ENCODE measurements around the gene PPFIA3. TPM values are rescaled to one million over a fixed set of nuclear protein-coding genes. Genes with fewer than 3 reads are reported as not detected.

The PPFIA3 gene
- total RNA-seq, 1 donor from 2014 or later, result 4.3 TPM

DNA sequence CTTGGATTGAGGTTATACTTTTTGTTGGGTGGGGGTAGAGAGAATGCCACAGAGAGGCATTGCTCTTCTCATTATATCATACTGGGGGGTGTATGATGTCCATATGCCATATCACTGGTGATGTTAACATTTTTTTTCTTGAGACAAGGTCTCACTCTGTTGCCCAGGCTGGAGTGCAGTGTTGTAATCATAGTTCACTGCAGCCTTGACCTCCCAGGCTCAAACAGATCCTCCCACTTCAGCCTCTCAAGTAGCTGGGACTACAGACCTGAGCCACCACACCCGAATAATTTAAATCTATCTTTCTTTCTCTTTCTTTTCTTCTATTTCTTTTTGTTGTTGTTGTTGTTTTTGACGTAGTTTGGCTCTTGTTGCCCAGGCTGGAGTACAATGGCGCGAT, 39.0 kb upstream of the PPFIA3 start:
- Histone ChIP-seq H3K27ac (no peak overlapping the region), H3K36me3 (no peaks in the 10 kb centered on the region), H3K27me3 (ENCODE audit: low read depth) (no peaks in the 10 kb centered on the region), H3K4me3 (no peak overlapping the region), H3K4me1 (peaks cover 5% of the 10 kb centered on the region), H3K9me3 (no peaks in the 10 kb centered on the region)
- no peak for ATAC-seq
- DNase-seq, result no peak
- intact Hi-C loops (cut with DNase I), result no loop called here
- TF ChIP-seq, protein P1, sequence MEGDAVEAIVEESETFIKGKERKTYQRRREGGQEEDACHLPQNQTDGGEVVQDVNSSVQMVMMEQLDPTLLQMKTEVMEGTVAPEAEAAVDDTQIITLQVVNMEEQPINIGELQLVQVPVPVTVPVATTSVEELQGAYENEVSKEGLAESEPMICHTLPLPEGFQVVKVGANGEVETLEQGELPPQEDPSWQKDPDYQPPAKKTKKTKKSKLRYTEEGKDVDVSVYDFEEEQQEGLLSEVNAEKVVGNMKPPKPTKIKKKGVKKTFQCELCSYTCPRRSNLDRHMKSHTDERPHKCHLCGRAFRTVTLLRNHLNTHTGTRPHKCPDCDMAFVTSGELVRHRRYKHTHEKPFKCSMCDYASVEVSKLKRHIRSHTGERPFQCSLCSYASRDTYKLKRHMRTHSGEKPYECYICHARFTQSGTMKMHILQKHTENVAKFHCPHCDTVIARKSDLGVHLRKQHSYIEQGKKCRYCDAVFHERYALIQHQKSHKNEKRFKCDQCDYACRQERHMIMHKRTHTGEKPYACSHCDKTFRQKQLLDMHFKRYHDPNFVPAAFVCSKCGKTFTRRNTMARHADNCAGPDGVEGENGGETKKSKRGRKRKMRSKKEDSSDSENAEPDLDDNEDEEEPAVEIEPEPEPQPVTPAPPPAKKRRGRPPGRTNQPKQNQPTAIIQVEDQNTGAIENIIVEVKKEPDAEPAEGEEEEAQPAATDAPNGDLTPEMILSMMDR (IDR thresholded peaks at IDR 0.05), result no peak

DNA sequence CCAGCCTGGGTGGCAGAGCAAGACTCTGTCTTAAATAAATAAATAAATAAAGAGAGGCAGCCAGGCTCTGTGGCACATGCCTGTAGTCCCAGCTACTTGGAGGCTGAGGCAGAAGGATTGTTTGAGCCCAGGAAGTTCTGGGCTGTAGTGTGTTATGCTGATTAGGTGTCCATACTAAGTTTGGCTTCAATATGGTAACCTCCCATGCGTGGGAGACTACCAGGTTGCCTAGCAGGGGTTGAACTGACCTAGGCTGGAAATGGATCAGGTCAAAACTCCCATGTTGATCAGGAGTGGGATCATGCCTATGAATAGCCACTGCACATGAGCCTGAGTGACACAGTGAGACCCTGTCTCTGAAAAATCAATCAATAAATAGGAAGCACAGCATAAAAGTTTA, 38.1 kb upstream of the PPFIA3 start:
- intact Hi-C loops (cut with DNase I), result no loop called here
- Histone ChIP-seq H3K9me3 (no peaks in the 10 kb centered on the region), H3K4me1 (peaks cover 10% of the 10 kb centered on the region), H3K36me3 (no peaks in the 10 kb centered on the region), H3K27ac (no peak overlapping the region), H3K27me3 (ENCODE audit: low read depth) (no peaks in the 10 kb centered on the region), H3K4me3 (no peak overlapping the region)
- no peak for DNase-seq
- no peak for ATAC-seq
- TF ChIP-seq, protein P1 (IDR thresholded peaks at IDR 0.05), result no peak

DNA sequence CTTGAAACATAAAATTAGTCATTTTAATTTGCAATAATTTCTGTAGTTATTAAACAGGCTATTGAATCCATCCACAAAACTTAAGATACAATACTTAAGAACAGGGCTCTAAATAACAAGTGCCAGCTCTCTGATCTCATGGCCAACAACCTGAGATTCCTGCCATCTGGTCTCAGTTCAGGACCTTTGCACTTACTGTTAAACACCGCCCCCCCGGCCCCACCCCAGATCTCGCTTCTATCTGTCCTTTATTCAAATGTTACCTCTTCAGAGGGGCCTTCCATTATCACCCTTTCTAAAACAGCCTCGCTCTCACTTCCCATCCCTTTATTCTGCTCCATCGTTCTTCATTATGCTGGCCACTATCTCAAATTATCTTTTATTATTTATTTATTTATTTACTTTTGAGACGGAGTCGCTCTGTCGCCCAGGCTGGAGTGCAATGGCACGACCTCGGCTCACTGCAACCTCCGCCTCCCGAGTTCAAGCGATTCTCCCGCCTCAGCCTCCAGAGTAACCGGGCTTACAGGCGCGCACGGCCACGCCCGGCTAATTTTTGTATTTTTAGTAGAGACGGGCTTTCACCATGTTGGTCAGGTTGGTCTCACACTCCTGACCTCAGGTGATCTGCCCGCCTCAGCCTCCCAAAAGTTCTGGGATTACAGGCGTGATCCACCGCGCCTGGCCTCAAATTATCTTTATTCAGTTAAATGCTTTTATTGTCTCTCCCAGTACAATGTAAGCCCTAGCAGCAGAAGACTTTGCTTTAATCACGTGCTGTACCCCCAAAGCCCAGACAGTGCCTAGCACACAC, 34.9 kb upstream of the PPFIA3 start:
- intact Hi-C loops (cut with DNase I), result no loop called here
- peak overlapping the region; percentile 100 for H3K4me3 ChIP-seq

DNA sequence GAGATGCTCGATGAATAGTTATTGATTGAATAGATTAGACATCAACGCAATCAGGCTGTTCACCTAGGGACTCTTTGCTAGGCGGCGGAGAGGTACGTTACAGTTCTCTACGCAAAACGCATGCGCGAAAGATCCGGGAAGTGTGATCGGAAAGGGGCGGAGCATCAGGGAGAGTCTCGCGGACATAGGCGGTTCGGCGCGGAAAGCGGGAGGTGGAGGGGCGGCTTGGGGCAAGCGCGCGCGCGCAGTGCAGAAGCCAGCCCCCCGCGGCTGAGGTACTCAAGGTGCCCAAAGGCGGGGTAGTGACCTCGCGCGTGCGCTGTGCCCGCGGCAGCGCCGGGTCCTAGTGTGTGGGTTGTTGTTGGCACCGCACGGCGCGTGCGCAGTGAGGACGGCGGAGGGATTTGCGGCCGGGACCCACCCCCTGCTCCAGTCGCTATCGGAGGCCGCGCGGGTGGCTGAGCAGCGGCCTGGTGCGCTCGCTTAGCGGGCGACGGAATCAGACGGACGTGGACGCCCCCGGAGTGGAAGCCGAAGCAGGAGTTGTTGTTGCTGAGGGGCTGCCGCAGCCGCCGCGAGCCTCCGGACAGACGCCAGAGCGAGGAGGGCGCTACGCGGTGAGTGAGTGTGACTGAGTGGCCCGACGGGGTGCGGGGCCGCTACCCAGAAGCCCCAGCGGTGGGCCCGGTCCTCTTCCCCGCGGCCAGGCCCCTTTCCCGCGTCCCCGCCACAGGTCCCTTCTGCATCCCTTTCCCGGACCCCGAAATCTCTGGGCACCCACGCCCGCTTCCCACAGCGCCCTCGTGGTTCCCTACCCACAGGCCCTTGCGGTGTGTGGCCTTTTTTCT, 34.1 kb upstream of the PPFIA3 start, which contains the start of gene SNRNP70:
TSS of gene SNRNP70 (plus strand) at position 432 of the 848 bp plus-strand sequence. CDS start 964 bp downstream, outside the sequence.
- Histone ChIP-seq H3K36me3 (peaks cover 32% of the 10 kb centered on the region), H3K4me3 (peak within 1 kb of the TSS; percentile 100), H3K4me1 (peaks cover 23% of the 10 kb centered on the region), H3K27me3 (ENCODE audit: low read depth) (no peaks in the 10 kb centered on the region), H3K9me3 (no peaks in the 10 kb centered on the region), H3K27ac (peak within 1 kb of the TSS; percentile 88)
- intact Hi-C loops (cut with DNase I), result no loop called here
- ATAC-seq (peak; percentile 99), DNase-seq (peak; percentile 100)
- TF ChIP-seq, protein P1 (IDR thresholded peaks at IDR 0.05), result no peak

More for the DNA sequence above, 34.9 kb upstream of the PPFIA3 start:
- no peaks in the 10 kb centered on the region for H3K9me3 ChIP-seq
- TF ChIP-seq, protein P1 (IDR thresholded peaks at IDR 0.05), result no peak
- H3K36me3 ChIP-seq, result peaks cover 25% of the 10 kb centered on the region
- peaks cover 23% of the 10 kb centered on the region for H3K4me1 ChIP-seq
- peak overlapping the region; percentile 88 for H3K27ac ChIP-seq
- DNase-seq, result no peak
- no peak for ATAC-seq
- no peaks in the 10 kb centered on the region for H3K27me3 ChIP-seq (ENCODE audit: low read depth)

DNA sequence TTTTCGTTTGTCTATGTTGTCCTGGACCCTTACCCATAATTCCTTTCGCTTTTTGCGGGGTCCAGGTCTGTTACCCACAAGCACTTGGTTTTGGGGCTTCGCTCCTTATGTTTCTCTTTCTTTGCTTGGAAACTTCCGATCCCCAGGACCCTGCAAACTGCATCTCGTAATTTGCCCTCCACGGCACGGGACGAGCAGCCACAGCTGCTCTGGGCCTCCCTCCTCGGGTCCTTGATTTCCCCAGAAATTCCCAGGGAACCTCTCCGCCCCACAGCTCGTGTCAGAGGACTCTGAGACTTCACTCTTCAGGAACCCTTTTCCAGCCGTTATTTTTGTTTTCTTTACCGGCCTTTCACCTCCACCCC, 33.5 kb upstream of the PPFIA3 start:
- no peaks in the 10 kb centered on the region for H3K9me3 ChIP-seq
- DNase-seq (no peak), ATAC-seq (no peak)
- H3K4me3 ChIP-seq, result peak overlapping the region; percentile 100
- H3K4me1 ChIP-seq, result peaks cover 23% of the 10 kb centered on the region
- intact Hi-C loops (cut with DNase I), result no loop called here
- peaks cover 38% of the 10 kb centered on the region for H3K36me3 ChIP-seq
- H3K27ac ChIP-seq, result peak overlapping the region; percentile 88
- TF ChIP-seq, protein P1 (IDR thresholded peaks at IDR 0.05), result no peak
- no peaks in the 10 kb centered on the region for H3K27me3 ChIP-seq (ENCODE audit: low read depth)
